Hypothalamus (tissue), 51 donors: ENCODE data around the gene TTPAL.

Source experiments
- DNase-seq, 51 donors: peaks; one replicate each; lab custom pipeline; 2025; lab: John Stamatoyannopoulos, UW

Gene TTPAL

GRCh38 chr20:44475694-44476560 is at the start of gene TTPAL:
Gene TTPAL, plus strand, starts transcription at chr20:44475874. Its CDS starts 4,126 bp downstream, at chr20:44480000.
- peak; percentile 4 to 90 (median 76) for DNase-seq

GRCh38 chr20:44425923-44426322 is 49.8 kb upstream of the TTPAL start:
- DNase-seq, result no peak

GRCh38 chr20:44426879-44427790 is 48.5 kb upstream of the TTPAL start:
- no peak for DNase-seq

- DNase-seq, result no peak
Measured at GRCh38 chr20:44427804-44428173, 47.9 kb upstream of the TTPAL start.

GRCh38 chr20:44428174-44429016 is 47.3 kb upstream of the TTPAL start:
- no peak for DNase-seq

- DNase-seq, result no peak
Measured at GRCh38 chr20:44429017-44429339, 46.7 kb upstream of the TTPAL start.

GRCh38 chr20:44429419-44430269 is 46.0 kb upstream of the TTPAL start:
- DNase-seq, result no peak

- no peak for DNase-seq
Measured at GRCh38 chr20:44430270-44431065, 45.2 kb upstream of the TTPAL start.

- DNase-seq, result no peak
Measured at GRCh38 chr20:44431118-44431501, 44.6 kb upstream of the TTPAL start.

- DNase-seq, result no peak
Measured at GRCh38 chr20:44431502-44432234, 44.0 kb upstream of the TTPAL start.

GRCh38 chr20:44432618-44433577 is 42.8 kb upstream of the TTPAL start:
- DNase-seq, result no peak

GRCh38 chr20:44433751-44434538 is 41.7 kb upstream of the TTPAL start:
- no peak for DNase-seq

- DNase-seq, result no peak
Measured at GRCh38 chr20:44435630-44436335, 39.9 kb upstream of the TTPAL start.

GRCh38 chr20:44436393-44436792 is 39.3 kb upstream of the TTPAL start:
- no peak for DNase-seq

GRCh38 chr20:44437497-44437896 is 38.2 kb upstream of the TTPAL start:
- no peak for DNase-seq

- no peak for DNase-seq
Measured at GRCh38 chr20:44438782-44439181, 36.9 kb upstream of the TTPAL start.
